Activated CD8-positive, alpha-beta memory T cell treated with anti-CD3 and anti-CD28 coated beads, Interleukin-2, amount 50 U/mL, for 1 hour (primary cell): Measurements from ENCODE around the gene SULT1C4.
"Not testable (repeated sequence)": the region's sequence is repeated elsewhere in the genome, so short reads cannot be mapped to it uniquely, and the experiment has no call there.

Source experiments
- DNase-seq: peaks from one replicate; pipeline ENCODE4 v3.0.0-alpha.2; 2020; ENCODE audit errors: extremely low read depth

Gene SULT1C4

GRCh38 chr2:108377815-108378630 lies at the start of gene SULT1C4:
TSS of gene SULT1C4 (plus strand) at chr2:108377954. CDS start at chr2:108378338, 384 bp downstream.
- no peak for DNase-seq

GRCh38 chr2:108329771-108330170 lies 48.0 kb upstream of the SULT1C4 start:
- DNase-seq, result no peak

GRCh38 chr2:108330979-108331378 lies 46.8 kb upstream of the SULT1C4 start:
- DNase-seq, result no peak

GRCh38 chr2:108345951-108346350 lies 31.8 kb upstream of the SULT1C4 start:
- no peak for DNase-seq

GRCh38 chr2:108346827-108347226 lies 30.9 kb upstream of the SULT1C4 start:
- no peak for DNase-seq

GRCh38 chr2:108347786-108348185 lies 30.0 kb upstream of the SULT1C4 start:
- no peak for DNase-seq

- no peak for DNase-seq
These were observed 28.8 kb upstream of the SULT1C4 start for GRCh38 chr2:108348816-108349570.

GRCh38 chr2:108349571-108349928 lies 28.2 kb upstream of the SULT1C4 start:
- DNase-seq, result no peak

GRCh38 chr2:108351889-108352288 lies 25.9 kb upstream of the SULT1C4 start:
- DNase-seq, result no peak

- no peak for DNase-seq
These were observed 23.6 kb upstream of the SULT1C4 start for GRCh38 chr2:108354136-108354535.

- DNase-seq, result no peak
These were observed 21.6 kb upstream of the SULT1C4 start for GRCh38 chr2:108355906-108356734.

- not testable (repeated sequence) for DNase-seq
These were observed 18.4 kb upstream of the SULT1C4 start for GRCh38 chr2:108359336-108359735.

GRCh38 chr2:108360776-108361468 lies 16.8 kb upstream of the SULT1C4 start:
- DNase-seq, result no peak

- DNase-seq, result no peak
These were observed 14.5 kb upstream of the SULT1C4 start for GRCh38 chr2:108363024-108363907.

- no peak for DNase-seq
These were observed 13.9 kb upstream of the SULT1C4 start for GRCh38 chr2:108363908-108364225.

- DNase-seq, result no peak
These were observed 13.0 kb upstream of the SULT1C4 start for GRCh38 chr2:108364676-108365297.

GRCh38 chr2:108365656-108366055 lies 12.1 kb upstream of the SULT1C4 start:
- no peak for DNase-seq

- DNase-seq, result no peak
These were observed 10.7 kb upstream of the SULT1C4 start for GRCh38 chr2:108367014-108367413.

- no peak for DNase-seq
These were observed 10.1 kb upstream of the SULT1C4 start for GRCh38 chr2:108367561-108368175.

- no peak for DNase-seq
These were observed 8.6 kb upstream of the SULT1C4 start for GRCh38 chr2:108369153-108369552.
